ENCODE results near the gene COL2A1. TPM values are rescaled to one million over a fixed set of nuclear protein-coding genes. Genes with fewer than 3 reads are reported as not detected.

Gene COL2A1
- total RNA-seq, 2 experiments from 2014 or later, result 0.34 TPM; not detected in 1

DNA sequence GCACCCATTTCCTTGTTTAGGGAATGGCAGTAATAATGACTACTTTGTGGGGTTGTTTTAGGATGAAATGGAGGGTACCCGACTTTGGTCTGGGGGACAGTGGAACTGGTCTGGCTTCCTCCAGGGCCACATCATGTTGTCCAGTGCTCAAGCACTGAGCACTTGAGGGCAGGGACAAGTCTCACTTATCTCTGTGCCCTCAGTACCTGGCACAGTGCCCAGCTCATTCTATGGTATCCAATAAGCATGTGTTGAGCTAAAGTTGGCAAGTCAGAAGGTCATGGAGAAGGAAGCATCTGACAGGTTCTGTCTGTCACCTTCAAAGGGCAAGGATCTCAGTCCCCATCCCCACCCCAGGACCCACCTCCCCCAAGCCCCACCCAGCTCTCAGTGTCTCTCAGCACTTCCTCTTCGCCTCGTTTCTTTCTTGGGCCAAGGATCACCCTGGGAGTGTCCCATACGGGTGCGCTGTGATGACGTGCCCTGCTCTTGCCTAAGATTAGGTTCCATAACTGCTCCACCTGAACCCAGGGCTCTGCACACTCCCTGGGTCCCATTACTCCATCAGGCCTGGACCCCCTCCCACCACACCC lies 65.2 kb downstream of the COL2A1 start:
- H3K27me3 Mint-ChIP-seq, result peaks cover 19% of the 10 kb centered on the region
- ATAC-seq (no peak), DNase-seq (no peak)
- no peak overlapping the region for H3K4me3 Mint-ChIP-seq
- ChIA-PET CTCF (interaction anchor here (1.1 kb wide), 1 partner anchor 27 kb away, joined by 3 read pairs; no protein-coding TSS in a partner anchor), POLR2A (no interaction called here)
- no peaks in the 10 kb centered on the region for H3K9me3 Mint-ChIP-seq
- peaks cover 4% of the 10 kb centered on the region for H3K4me1 Mint-ChIP-seq (ENCODE audit: low read depth)
- intact Hi-C loops (cut with micrococcal nuclease), result no loop called here
- no peak for TF ChIP-seq CTCF (IDR thresholded peaks at IDR 0.05)
- H3K27ac Mint-ChIP-seq, result no peak overlapping the region
- no peaks in the 10 kb centered on the region for H3K36me3 Mint-ChIP-seq (ENCODE audit: low read depth)

DNA sequence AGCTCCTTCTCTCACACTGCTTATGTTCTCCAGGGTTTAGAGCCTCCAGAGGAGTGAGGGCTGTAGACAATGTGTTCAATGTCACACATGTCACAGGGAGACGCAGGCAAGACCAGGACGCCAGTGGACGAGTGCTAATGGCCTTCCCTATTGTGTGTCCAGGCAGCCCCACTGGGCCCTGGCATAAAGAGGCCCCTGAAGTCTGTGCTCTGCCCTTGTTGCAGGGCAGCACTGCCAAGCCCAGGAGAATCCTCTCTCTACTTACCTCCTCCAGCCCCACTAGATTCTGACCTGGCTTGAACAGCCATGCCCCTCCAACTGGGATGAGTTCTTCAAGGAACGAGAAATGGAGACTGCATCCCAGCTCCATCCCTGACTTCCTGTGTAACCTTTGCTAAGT lies 65.7 kb downstream of the COL2A1 start:
- Mint-ChIP-seq H3K4me1 (ENCODE audit: low read depth) (peaks cover 4% of the 10 kb centered on the region), H3K27ac (no peak overlapping the region), H3K4me3 (no peak overlapping the region), H3K36me3 (ENCODE audit: low read depth) (no peaks in the 10 kb centered on the region), H3K9me3 (no peaks in the 10 kb centered on the region), H3K27me3 (peaks cover 19% of the 10 kb centered on the region)
- DNase-seq, result no peak
- POLR2A ChIA-PET, result no interaction called here
- intact Hi-C loops (cut with micrococcal nuclease), result no loop called here
- CTCF ChIA-PET, result interaction anchor here (1.1 to 1.4 kb wide), 2 partner anchors 11 to 26 kb away, joined by 3 to 4 read pairs; no protein-coding TSS in a partner anchor
- TF ChIP-seq CTCF (IDR thresholded peaks at IDR 0.05), result no peak
- no peak for ATAC-seq

DNA sequence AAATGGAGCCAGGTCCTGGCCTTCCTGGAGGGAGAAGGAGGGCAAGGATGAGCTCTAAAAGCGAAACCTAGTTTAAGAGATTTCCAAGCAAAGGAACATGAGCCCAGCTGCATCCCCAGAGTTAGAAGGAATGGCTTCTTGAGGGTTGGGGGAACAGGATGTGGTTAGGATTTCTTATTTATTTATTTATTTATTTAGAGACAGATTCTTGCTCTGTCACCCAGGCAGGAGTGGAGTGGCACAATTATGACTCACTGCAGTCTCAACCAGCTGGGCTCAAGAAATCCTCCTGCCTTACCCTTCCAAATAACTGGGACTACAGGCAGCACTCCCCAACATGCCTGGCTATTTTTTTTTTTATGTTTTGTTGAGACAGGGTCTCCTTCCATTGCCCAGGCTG lies 66.2 kb downstream of the COL2A1 start:
- POLR2A ChIA-PET, result interaction anchor here (0.8 kb wide), 1 partner anchor 78 kb away, joined by 3 read pairs; no protein-coding TSS in a partner anchor
- CTCF ChIA-PET, result interaction anchor here (0.7 to 1.4 kb wide), 3 partner anchors 12 to 26 kb away, joined by 3 to 4 read pairs (median 3); partner anchors contain the start of gene TMEM106C
- DNase-seq (no peak), ATAC-seq (no peak)
- H3K4me1 Mint-ChIP-seq (ENCODE audit: low read depth), result peaks cover 4% of the 10 kb centered on the region
- no peak overlapping the region for H3K4me3 Mint-ChIP-seq
- no peak overlapping the region for H3K27ac Mint-ChIP-seq
- H3K36me3 Mint-ChIP-seq (ENCODE audit: low read depth), result no peaks in the 10 kb centered on the region
- no peak for TF ChIP-seq CTCF (IDR thresholded peaks at IDR 0.05)
- H3K27me3 Mint-ChIP-seq, result peaks cover 15% of the 10 kb centered on the region
- H3K9me3 Mint-ChIP-seq, result no peaks in the 10 kb centered on the region
- intact Hi-C loops (cut with micrococcal nuclease), result no loop called here

DNA sequence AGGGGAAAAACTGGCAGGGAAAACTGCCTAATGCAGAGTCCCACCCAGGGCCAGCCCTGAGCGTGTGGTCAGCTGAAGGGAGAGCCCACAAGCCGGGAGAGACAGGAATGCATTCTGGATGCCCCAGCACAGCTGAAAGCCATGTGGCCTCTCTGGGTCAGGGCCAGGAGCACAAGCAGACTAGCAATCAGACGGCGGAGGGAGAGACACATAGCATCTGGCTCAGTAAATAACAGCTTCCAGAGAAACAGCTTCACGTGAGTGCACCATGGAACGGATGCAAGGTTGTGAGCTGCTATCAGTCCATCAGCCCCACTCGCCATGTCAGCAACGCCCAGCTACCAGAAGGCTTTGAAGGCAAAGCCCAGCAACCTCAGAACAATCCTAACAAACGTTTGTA lies 69.1 kb downstream of the COL2A1 start:
- Mint-ChIP-seq H3K9me3 (no peaks in the 10 kb centered on the region), H3K4me3 (no peak overlapping the region), H3K4me1 (ENCODE audit: low read depth) (no peaks in the 10 kb centered on the region), H3K36me3 (ENCODE audit: low read depth) (no peaks in the 10 kb centered on the region), H3K27me3 (peaks cover 2% of the 10 kb centered on the region), H3K27ac (no peak overlapping the region)
- DNase-seq (no peak), ATAC-seq (no peak)
- POLR2A ChIA-PET, result no interaction called here
- CTCF ChIA-PET, result interaction anchor here (1.0 to 4.2 kb wide), 3 partner anchors 11 to 248 kb away, joined by 3 to 19 read pairs (median 3); no protein-coding TSS in a partner anchor
- TF ChIP-seq CTCF (IDR thresholded peaks at IDR 0.05), result no peak
- intact Hi-C loops (cut with micrococcal nuclease), result no loop called here

DNA sequence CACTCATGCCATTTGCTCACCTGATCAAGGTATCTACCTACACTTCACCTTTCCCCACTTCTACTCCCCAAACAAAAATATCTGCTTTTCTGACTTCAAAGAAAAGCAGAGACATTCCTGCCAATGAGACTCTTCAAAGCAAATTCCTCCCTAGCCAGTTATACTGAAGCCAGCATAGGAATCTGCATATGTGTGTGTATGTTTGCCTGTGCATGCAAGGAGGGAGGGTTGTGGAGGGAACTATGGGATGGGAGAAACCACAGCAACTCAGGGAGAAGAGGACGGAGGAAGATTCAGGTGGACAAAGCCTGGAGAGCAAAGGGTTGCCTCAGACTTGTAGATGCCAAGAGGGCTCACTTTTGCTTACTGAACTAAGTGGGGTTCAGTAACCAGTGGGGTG lies 73.1 kb downstream of the COL2A1 start:
- Mint-ChIP-seq H3K27me3 (peaks cover 2% of the 10 kb centered on the region), H3K4me3 (no peak overlapping the region), H3K27ac (no peak overlapping the region), H3K4me1 (ENCODE audit: low read depth) (no peaks in the 10 kb centered on the region), H3K36me3 (ENCODE audit: low read depth) (no peaks in the 10 kb centered on the region), H3K9me3 (no peaks in the 10 kb centered on the region)
- TF ChIP-seq CTCF (IDR thresholded peaks at IDR 0.05), result no peak
- ChIA-PET CTCF (interaction anchor here (1.5 kb wide), 1 partner anchor 19 kb away, joined by 5 read pairs; no protein-coding TSS in a partner anchor), POLR2A (interaction anchor here (1.0 kb wide), 1 partner anchor 93 kb away, joined by 3 read pairs; no protein-coding TSS in a partner anchor)
- ATAC-seq (no peak), DNase-seq (no peak)
- intact Hi-C loops (cut with micrococcal nuclease), result no loop called here
